PFSK-1 (cell line): ENCODE data around the gene SPO11.

ENCODE experiments used
- FOXP2 ChIP-seq: optimal IDR thresholded peaks from 2 replicates; pipeline ENCODE3; 2011; ENCODE audit warnings: borderline replicate concordance, control low read depth, inconsistent platforms; ENCODE audit not compliant: insufficient read depth; ENCODE audit errors: extremely low read length, extremely low read depth
- POLR2AphosphoS5 ChIP-seq: IDR thresholded peaks from 2 replicates; pipeline ENCODE4 v1.6.1; 2012; ENCODE audit warnings: low read depth, mild to moderate bottlenecking, control low read depth, low read length, moderate library complexity
- SIN3A ChIP-seq: IDR thresholded peaks from 2 replicates; pipeline ENCODE4 v1.6.1; 2012; ENCODE audit warnings: mild to moderate bottlenecking, low read length, moderate library complexity, borderline replicate concordance; ENCODE audit not compliant: insufficient read depth
- TAF1 ChIP-seq: IDR thresholded peaks from 2 replicates; pipeline ENCODE4 v1.6.1; 2012; ENCODE audit warnings: low read length, control low read depth, borderline replicate concordance; ENCODE audit not compliant: insufficient read depth
- TF ChIP-seq, protein P1 (sequence below), 2 experiments: IDR thresholded peaks; 2 replicates each; pipeline versions ENCODE4 v1.6.1 to v1.8.0; 2011 to 2012; ENCODE audit warnings: low read depth in 2 of 2, low read length in 2 of 2, control low read depth in 1 of 2, inconsistent platforms in 1 of 2, mild to moderate bottlenecking in 1 of 2, moderate library complexity in 1 of 2; ENCODE audit not compliant: insufficient read depth in 1 of 2

SPO11 gene

DNA sequence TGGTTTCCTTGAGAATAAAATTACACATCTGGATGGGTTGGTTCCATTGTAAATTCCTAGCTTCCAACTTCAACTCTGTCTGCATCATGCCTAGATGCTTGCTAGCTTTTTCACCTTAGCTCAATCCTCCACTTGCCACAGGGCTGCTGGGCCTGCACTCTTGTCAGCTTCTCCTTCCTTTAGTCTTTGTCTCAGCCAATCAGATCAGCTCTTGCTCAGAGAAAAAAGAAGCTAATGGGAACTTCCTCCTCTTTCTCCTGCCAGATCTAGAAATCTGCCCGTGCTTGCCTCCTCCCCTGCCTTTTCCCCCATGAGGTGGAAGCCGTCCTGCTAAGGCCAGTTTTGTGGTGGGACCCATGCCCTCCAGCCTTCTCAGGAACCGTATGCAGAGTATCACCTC, 40.0 kb downstream of the SPO11 start:
- TF ChIP-seq, protein P1, sequence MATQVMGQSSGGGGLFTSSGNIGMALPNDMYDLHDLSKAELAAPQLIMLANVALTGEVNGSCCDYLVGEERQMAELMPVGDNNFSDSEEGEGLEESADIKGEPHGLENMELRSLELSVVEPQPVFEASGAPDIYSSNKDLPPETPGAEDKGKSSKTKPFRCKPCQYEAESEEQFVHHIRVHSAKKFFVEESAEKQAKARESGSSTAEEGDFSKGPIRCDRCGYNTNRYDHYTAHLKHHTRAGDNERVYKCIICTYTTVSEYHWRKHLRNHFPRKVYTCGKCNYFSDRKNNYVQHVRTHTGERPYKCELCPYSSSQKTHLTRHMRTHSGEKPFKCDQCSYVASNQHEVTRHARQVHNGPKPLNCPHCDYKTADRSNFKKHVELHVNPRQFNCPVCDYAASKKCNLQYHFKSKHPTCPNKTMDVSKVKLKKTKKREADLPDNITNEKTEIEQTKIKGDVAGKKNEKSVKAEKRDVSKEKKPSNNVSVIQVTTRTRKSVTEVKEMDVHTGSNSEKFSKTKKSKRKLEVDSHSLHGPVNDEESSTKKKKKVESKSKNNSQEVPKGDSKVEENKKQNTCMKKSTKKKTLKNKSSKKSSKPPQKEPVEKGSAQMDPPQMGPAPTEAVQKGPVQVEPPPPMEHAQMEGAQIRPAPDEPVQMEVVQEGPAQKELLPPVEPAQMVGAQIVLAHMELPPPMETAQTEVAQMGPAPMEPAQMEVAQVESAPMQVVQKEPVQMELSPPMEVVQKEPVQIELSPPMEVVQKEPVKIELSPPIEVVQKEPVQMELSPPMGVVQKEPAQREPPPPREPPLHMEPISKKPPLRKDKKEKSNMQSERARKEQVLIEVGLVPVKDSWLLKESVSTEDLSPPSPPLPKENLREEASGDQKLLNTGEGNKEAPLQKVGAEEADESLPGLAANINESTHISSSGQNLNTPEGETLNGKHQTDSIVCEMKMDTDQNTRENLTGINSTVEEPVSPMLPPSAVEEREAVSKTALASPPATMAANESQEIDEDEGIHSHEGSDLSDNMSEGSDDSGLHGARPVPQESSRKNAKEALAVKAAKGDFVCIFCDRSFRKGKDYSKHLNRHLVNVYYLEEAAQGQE (IDR thresholded peaks at IDR 0.05; ENCODE audit: insufficient read depth in 1 of 2, low read depth in 2 of 2, low read length in 2 of 2): no peak
- TF ChIP-seq SIN3A (no peak), TAF1 (no peak), FOXP2 (no peak), POLR2AphosphoS5 (no peak)

DNA sequence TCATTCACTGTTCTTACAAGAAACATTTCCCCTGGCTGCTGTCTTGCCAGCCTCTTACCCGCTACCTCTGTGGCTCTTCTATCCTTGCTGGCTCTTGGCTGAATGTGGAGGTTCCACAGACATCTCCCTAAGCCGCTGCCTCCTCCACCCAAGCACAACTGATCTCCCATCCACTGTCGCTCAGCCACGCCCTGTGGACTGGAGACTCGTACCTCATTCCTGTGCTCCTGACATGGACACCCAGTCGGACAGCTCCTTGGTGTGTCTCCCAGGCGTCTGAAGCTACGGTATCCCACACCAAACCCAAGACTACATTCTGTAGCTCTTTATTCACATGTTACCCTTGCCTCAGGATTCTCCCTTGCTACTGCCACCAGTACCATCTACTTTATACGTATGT, 40.7 kb downstream of the SPO11 start:
- TF ChIP-seq POLR2AphosphoS5 (no peak), TAF1 (no peak), FOXP2 (no peak), SIN3A (no peak)
- TF ChIP-seq, protein P1 (IDR thresholded peaks at IDR 0.05; ENCODE audit: insufficient read depth in 1 of 2, low read depth in 2 of 2, low read length in 2 of 2): no peak

DNA sequence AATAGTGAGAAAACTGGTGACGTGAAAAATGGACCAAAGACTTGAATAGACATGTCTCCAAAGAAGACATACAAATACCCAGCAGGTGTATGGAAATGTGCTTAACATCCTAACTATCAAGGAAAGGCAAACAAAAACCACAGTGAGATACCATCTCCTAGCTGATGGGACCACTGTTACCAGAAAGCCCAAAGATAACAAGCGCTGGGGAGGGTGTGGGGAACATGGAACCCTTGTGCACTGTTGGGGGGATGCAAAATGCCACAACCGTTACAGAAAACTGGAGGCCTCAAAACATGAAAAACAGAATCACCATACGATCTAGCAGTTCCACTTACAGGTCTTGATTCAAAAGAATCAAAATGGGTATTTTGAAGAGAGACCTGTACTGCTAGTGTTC, 41.8 kb downstream of the SPO11 start:
- no peak for TF ChIP-seq FOXP2
- TF ChIP-seq TAF1: no peak
- TF ChIP-seq, protein P1 (IDR thresholded peaks at IDR 0.05; ENCODE audit: insufficient read depth in 1 of 2, low read depth in 2 of 2, low read length in 2 of 2): no peak
- no peak for TF ChIP-seq POLR2AphosphoS5
- no peak for TF ChIP-seq SIN3A

DNA sequence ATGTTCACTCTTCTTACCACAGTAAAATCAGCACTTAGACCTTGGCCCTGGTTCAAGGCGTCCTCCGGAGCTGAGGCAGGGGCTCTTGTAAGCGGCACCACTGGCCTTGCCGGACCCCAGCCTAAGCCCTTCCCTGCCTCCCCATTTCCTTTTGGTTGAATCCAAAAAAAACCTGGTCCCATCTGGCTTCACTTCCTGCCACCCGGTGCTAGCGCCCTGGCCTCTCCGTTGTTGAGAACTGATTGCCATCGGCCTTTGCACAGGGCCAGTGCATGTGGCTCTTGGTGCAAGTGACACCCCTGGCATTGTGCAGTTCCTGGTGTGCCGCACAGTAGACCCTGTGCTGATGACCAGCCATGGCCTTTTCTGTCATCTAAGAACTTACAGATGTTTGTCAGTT, 42.6 kb downstream of the SPO11 start:
- TF ChIP-seq, protein P1 (IDR thresholded peaks at IDR 0.05; ENCODE audit: insufficient read depth in 1 of 2, low read depth in 2 of 2, low read length in 2 of 2): no peak
- TF ChIP-seq POLR2AphosphoS5 (no peak), TAF1 (no peak), SIN3A (no peak), FOXP2 (no peak)

DNA sequence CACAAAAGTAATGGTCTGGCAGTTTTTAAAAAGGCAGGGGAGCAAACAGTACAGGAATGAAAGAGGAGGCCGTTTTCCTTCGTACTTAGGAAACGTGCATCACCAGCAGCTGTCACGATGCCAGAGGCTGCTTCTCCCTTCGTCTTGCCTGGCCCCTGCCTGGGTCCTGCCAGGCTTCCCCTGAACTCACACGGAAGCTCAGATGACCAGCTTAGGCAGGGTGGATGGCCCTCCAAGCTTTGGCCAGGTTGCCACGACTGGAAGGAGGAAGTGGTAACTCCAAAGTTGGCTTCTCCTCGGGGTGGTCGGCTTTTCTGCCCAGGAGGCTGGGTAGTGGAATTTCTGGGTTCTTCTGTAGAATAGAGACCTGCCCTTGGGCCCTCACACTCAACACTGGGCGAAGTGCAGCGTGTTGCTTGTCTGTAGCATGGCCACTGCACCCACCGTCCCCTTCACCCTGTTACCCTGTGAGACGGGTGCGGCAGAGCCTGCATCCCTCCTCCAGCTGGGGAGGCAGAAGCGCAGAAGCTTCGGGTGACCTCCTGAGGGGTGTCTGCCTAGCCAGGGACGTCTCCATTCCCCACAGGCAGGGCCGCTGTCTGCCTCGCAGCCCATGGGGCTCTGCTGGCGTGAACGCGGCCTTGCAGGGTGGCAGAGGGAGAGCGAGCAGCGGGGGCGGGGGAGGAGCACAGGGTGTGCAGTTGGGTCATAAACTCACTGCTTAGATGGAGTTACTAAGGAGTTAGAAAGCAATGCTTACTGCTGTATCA, 43.2 kb downstream of the SPO11 start:
- no peak for TF ChIP-seq FOXP2
- TF ChIP-seq TAF1: no peak
- TF ChIP-seq, protein P1 (IDR thresholded peaks at IDR 0.05; ENCODE audit: insufficient read depth in 1 of 2, low read depth in 2 of 2, low read length in 2 of 2): no peak
- TF ChIP-seq SIN3A: no peak
- TF ChIP-seq POLR2AphosphoS5: no peak
